OCI-LY7 (cell line): Measurements from ENCODE around the gene SEZ6L2.

Experiments
- EZH2phosphoT487 ChIP-seq: fragments of 200-600 bp; sonication (generic); IDR thresholded peaks from 2 replicates; pipeline ENCODE4 v1.6.1; 2018; ENCODE audit warnings: low read depth, borderline replicate concordance, mild to moderate bottlenecking, mixed run types, antibody characterized with exemption, low read length, moderate library complexity, mixed read lengths
- TF ChIP-seq, protein P1 (sequence below): fragments of 200-600 bp; sonication (generic); conservative IDR thresholded peaks from 2 replicates; pipeline ENCODE4 v1.5.1; 2014; ENCODE audit warnings: mild to moderate bottlenecking, antibody characterized with exemption, low read length, moderate library complexity, mixed read lengths

DNA sequence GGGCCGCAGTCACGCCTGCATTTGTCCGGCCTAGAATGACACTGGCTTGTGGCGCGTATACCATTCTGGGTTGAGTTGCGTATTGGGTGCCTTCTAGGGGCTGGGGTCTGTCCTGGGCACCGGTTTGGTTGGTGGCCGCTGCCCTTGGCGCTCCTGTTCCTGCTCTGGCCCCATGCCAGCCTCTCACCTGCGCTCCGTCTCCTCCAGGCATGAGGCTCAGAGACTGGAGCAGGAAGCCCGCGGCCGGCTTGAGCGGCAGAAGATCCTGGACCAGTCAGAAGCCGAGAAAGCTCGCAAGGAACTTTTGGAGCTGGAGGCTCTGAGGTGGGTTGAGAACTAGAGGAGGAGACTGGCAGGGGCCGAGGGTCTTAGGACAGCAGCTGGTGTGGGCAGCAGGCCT, 53.7 kb downstream of the SEZ6L2 start:
- TF ChIP-seq, protein P1, sequence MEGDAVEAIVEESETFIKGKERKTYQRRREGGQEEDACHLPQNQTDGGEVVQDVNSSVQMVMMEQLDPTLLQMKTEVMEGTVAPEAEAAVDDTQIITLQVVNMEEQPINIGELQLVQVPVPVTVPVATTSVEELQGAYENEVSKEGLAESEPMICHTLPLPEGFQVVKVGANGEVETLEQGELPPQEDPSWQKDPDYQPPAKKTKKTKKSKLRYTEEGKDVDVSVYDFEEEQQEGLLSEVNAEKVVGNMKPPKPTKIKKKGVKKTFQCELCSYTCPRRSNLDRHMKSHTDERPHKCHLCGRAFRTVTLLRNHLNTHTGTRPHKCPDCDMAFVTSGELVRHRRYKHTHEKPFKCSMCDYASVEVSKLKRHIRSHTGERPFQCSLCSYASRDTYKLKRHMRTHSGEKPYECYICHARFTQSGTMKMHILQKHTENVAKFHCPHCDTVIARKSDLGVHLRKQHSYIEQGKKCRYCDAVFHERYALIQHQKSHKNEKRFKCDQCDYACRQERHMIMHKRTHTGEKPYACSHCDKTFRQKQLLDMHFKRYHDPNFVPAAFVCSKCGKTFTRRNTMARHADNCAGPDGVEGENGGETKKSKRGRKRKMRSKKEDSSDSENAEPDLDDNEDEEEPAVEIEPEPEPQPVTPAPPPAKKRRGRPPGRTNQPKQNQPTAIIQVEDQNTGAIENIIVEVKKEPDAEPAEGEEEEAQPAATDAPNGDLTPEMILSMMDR = no peak
- TF ChIP-seq EZH2phosphoT487 = no peak
